ENCODE data around the gene CSTPP1.
"Not testable (repeated sequence)": the region's sequence is repeated elsewhere in the genome, so short reads cannot be mapped to it uniquely, and the experiment has no call there.

Gene CSTPP1

DNA sequence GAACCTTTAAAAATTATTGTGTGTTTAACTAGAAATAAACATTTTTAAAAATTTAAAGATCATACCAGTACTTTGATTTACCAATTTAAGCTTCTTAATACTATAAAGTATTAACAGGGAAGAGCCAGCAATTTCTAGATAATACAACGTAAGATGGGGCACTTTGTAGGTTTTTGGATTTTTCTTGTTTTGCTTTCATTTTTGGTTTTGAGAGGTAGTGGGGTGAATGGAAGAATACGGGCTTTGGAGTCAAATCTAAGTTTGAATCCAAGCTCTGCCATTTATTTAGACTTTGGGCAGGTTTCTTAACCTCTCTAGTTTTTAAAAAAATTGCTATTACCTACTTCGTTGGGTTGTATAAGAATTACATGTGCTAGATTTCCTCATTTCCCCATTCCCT lies 44.9 kb downstream of the CSTPP1 start:
- Mint-ChIP-seq H3K9me3 (no peaks in the 10 kb centered on the region), H3K27me3 (ENCODE audit: low read depth) (no peaks in the 10 kb centered on the region), H3K36me3 (ENCODE audit: low read depth) (no peaks in the 10 kb centered on the region), H3K4me3 (no peak overlapping the region), H3K27ac (no peak overlapping the region), H3K4me1 (peaks cover 24% of the 10 kb centered on the region)
- TF ChIP-seq, protein P1, sequence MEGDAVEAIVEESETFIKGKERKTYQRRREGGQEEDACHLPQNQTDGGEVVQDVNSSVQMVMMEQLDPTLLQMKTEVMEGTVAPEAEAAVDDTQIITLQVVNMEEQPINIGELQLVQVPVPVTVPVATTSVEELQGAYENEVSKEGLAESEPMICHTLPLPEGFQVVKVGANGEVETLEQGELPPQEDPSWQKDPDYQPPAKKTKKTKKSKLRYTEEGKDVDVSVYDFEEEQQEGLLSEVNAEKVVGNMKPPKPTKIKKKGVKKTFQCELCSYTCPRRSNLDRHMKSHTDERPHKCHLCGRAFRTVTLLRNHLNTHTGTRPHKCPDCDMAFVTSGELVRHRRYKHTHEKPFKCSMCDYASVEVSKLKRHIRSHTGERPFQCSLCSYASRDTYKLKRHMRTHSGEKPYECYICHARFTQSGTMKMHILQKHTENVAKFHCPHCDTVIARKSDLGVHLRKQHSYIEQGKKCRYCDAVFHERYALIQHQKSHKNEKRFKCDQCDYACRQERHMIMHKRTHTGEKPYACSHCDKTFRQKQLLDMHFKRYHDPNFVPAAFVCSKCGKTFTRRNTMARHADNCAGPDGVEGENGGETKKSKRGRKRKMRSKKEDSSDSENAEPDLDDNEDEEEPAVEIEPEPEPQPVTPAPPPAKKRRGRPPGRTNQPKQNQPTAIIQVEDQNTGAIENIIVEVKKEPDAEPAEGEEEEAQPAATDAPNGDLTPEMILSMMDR (IDR thresholded peaks at IDR 0.05; ENCODE audit: unreplicated experiment in 3 of 3), result no peak

DNA sequence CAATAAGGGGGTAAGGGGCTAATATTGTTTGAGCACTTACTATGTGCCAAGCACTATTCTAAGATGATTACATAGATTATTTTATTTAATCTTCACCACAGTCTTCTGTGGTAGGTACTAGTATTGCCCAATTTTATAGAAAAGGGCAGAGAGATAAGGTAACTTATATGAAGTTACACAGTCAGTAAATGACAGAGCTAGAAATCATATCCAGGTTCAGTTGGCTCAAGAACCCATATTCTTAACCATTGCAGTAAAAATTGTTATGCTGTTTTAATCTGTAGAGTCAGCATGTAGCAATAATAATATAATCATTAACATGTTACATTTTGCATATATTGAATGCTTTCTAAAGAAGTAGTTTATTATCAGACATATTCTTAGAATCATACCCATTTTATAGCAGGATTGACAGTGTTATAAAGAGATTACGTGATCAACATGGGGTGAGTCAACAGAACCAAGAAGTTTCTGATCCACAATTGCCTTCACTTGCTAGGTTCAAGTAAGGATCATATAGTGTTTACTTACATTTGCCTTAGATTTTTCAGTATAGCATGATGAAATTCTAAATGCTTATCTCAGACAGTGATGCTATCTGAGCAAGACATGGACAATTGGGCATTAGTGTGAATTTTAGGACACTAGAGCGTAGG lies 46.4 kb downstream of the CSTPP1 start:
- Mint-ChIP-seq H3K27ac (no peak overlapping the region), H3K9me3 (no peaks in the 10 kb centered on the region), H3K36me3 (ENCODE audit: low read depth) (peaks cover 9% of the 10 kb centered on the region), H3K4me3 (no peak overlapping the region), H3K27me3 (ENCODE audit: low read depth) (no peaks in the 10 kb centered on the region), H3K4me1 (peaks cover 11% of the 10 kb centered on the region)
- TF ChIP-seq, protein P1 (IDR thresholded peaks at IDR 0.05; ENCODE audit: unreplicated experiment in 3 of 3), result no peak

DNA sequence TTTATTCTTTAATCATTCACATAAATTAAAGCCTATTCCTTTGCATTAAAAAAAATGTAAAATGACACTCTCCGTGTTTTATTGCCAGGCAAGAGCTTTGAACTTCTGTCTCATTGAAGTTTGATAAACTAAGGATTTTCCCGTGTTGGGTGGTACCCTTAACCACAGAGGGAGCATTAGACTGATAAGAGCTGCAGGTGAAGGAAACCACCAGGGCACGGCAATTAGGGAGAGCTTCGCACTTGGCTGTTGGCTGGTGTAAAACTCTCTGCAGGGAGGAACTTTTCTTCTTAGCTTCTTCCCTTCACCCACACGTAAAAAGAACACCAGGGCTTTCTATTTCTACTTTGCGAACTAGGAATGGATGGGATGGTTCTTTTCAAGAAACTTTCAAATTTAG lies 47.0 kb downstream of the CSTPP1 start:
- H3K27ac Mint-ChIP-seq, result no peak overlapping the region
- peaks cover 4% of the 10 kb centered on the region for H3K4me1 Mint-ChIP-seq
- H3K36me3 Mint-ChIP-seq (ENCODE audit: low read depth), result peaks cover 16% of the 10 kb centered on the region
- TF ChIP-seq, protein P1 (IDR thresholded peaks at IDR 0.05; ENCODE audit: unreplicated experiment in 3 of 3), result no peak
- no peaks in the 10 kb centered on the region for H3K27me3 Mint-ChIP-seq (ENCODE audit: low read depth)
- H3K9me3 Mint-ChIP-seq, result no peaks in the 10 kb centered on the region
- no peak overlapping the region for H3K4me3 Mint-ChIP-seq

DNA sequence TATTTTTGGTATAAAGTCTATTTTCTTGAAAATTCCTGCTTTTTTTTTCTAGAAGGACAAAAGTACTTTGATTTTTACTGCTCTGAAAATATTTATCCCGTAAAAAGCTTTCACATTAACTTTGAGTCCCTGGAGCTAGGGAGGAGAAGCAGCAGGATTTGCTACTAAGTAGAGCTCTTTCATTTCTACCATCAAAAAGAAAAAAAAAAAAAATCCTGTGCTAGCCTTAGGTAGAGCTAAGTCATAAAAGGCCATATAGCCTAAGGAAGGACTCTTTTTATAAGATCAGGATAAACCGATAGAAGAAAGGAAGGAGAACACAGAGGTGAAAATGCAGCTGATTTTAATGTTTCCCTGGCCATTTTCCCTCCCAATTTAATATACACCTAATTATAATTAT lies 48.0 kb downstream of the CSTPP1 start:
- no peaks in the 10 kb centered on the region for H3K27me3 Mint-ChIP-seq (ENCODE audit: low read depth)
- H3K27ac Mint-ChIP-seq, result no peak overlapping the region
- peaks cover 19% of the 10 kb centered on the region for H3K36me3 Mint-ChIP-seq (ENCODE audit: low read depth)
- peaks cover under 1% of the 10 kb centered on the region for H3K9me3 Mint-ChIP-seq
- H3K4me1 Mint-ChIP-seq, result peaks cover 4% of the 10 kb centered on the region
- H3K4me3 Mint-ChIP-seq, result no peak overlapping the region
- TF ChIP-seq, protein P1 (IDR thresholded peaks at IDR 0.05; ENCODE audit: unreplicated experiment in 3 of 3), result no peak

DNA sequence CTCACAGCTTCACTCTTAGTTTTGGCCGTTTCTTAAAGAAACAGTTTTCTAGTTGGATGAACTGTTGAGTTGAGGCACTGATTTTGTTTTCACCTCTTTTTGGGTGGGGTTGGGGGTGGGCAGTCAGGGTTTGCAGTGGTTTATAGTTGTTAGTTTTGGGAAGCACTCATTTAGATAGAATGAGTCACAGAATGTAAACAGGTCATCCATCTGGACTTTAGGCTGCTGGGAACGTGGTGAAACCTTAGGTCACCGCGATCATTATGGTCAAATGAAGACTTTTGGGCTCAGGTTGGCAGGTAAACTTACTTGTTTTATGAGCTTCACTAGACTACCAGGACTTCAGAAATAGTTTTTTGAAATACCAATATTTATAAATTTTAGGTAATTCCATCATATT lies 48.4 kb downstream of the CSTPP1 start:
- no peak overlapping the region for H3K27ac Mint-ChIP-seq
- peaks cover 4% of the 10 kb centered on the region for H3K9me3 Mint-ChIP-seq
- no peaks in the 10 kb centered on the region for H3K27me3 Mint-ChIP-seq (ENCODE audit: low read depth)
- TF ChIP-seq, protein P1 (IDR thresholded peaks at IDR 0.05; ENCODE audit: unreplicated experiment in 3 of 3), result no peak
- peaks cover 4% of the 10 kb centered on the region for H3K4me1 Mint-ChIP-seq
- H3K36me3 Mint-ChIP-seq (ENCODE audit: low read depth), result peaks cover 23% of the 10 kb centered on the region
- no peak overlapping the region for H3K4me3 Mint-ChIP-seq

DNA sequence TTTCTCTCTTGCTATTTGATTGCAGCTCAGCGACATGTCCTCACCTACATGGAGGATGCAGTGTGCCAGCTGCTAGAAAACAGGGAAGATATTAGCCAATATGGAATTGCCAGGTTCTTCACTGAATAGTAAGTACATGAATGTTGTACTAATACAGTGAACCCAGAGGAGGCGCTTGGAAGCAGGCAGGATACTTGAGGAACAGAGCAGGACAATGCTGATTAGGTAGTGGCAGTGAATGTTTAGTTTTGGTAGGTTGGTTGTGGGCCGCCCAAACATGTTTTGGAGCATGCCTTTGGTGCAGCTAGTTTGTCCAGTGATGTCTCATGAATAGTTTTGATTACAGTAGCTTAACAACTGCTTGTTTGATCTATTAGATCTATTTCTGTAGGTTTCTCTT lies 50.6 kb downstream of the CSTPP1 start:
- H3K4me3 Mint-ChIP-seq, result no peak overlapping the region
- H3K9me3 Mint-ChIP-seq, result peaks cover 5% of the 10 kb centered on the region
- TF ChIP-seq, protein P1 (IDR thresholded peaks at IDR 0.05; ENCODE audit: unreplicated experiment in 3 of 3), result no peak
- H3K36me3 Mint-ChIP-seq (ENCODE audit: low read depth), result peaks cover 44% of the 10 kb centered on the region
- no peaks in the 10 kb centered on the region for H3K27me3 Mint-ChIP-seq (ENCODE audit: low read depth)
- H3K4me1 Mint-ChIP-seq, result peaks cover 4% of the 10 kb centered on the region
- H3K27ac Mint-ChIP-seq, result no peak overlapping the region

DNA sequence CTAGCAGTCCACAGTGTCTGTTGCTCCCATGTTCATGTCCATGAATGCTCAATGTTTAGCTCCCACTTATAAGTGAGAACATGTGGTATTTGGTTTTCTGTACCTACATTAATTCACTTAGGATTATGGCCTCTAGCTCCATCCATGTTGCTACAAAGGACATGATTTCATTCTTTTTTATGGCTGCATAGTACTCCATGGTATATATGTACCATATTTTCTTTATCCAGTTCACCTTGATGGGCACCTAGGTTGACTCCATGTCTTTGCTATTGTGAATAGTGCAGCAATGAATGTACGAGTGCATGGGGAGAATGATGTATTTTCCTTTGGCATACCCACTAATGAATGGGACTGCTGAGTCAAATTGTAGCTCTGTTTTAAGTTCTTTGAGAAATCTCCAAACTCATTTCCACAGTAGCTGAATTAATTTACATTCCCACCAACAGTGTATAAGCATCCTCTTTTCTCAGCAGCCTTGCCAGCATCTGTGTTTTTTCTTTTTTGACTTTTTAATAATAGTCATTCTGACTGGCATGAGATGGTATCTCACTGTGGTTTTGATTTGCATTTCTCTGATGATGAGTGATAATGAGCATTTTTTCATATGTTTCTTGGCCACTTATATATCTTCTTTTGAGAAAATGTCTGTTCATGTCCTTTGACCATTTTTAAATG lies 53.4 kb downstream of the CSTPP1 start:
- not testable (repeated sequence) for H3K27ac Mint-ChIP-seq; H3K27me3 Mint-ChIP-seq (ENCODE audit: low read depth); H3K4me1 Mint-ChIP-seq; H3K4me3 Mint-ChIP-seq
- H3K36me3 Mint-ChIP-seq (ENCODE audit: low read depth), result peaks cover 67% of the 10 kb centered on the region
- peaks cover 22% of the 10 kb centered on the region for H3K9me3 Mint-ChIP-seq
